K562 (cell line): ENCODE measurements around the gene ANKRD11.

Experiments
- BMI1 ChIP-seq: fragments of 150-350 bp; IDR thresholded peaks from 2 replicates; pipeline ENCODE4 v1.6.1; 2014; ENCODE audit warnings: low read length
- CTCF ChIP-seq, 3 experiments: IDR thresholded peaks in 2 of 3; conservative IDR thresholded peaks in 1 of 3; 2 replicates each; pipeline ENCODE4 v1.5.1; 2011 to 2012; ENCODE audit warnings: low read length in 3 of 3, mild to moderate bottlenecking in 3 of 3, control low read depth in 2 of 3, improper control_type of control experiment in 1 of 3, inconsistent platforms in 1 of 3, low read depth in 1 of 3, mixed read lengths in 1 of 3, moderate library complexity in 1 of 3; ENCODE audit not compliant: insufficient read depth in 2 of 3
- DNMT1 ChIP-seq: fragments of 450-650 bp; IDR thresholded peaks from 2 replicates; pipeline ENCODE4 v1.6.1; 2016; ENCODE audit warnings: antibody characterized with exemption, mild to moderate bottlenecking
- E2F4 ChIP-seq: sonication (generic); formaldehyde crosslinking; IDR thresholded peaks from 2 replicates; pipeline ENCODE4 v1.8.0; 2022; ENCODE audit warnings: mild to moderate bottlenecking, low read depth, missing genetic modification reagents
- EZH2 ChIP-seq: IDR thresholded peaks from 2 replicates; pipeline ENCODE4 v1.6.1; 2012; ENCODE audit warnings: low read depth, mild to moderate bottlenecking, inconsistent platforms, low read length, borderline replicate concordance
- FOSL1 ChIP-seq: fragments of 200-800 bp; sonication (Bioruptor generic); conservative IDR thresholded peaks from 2 replicates; pipeline ENCODE4 v1.6.1; 2016; ENCODE audit warnings: missing genetic modification characterization, missing compliant biosample characterization
- FOXA3 ChIP-seq, 2 experiments: fragments of 450-650 bp in 1 of 2; sonication (generic) in 1 of 2; formaldehyde crosslinking; IDR thresholded peaks in 1 of 2; conservative IDR thresholded peaks in 1 of 2; 2 replicates each; pipeline versions ENCODE4 v1.4.0 to v1.8.0; 2020 to 2022; ENCODE audit warnings: mild to moderate bottlenecking in 2 of 2, missing genetic modification reagents in 1 of 2
- FOXP1 ChIP-seq: sonication (generic); formaldehyde crosslinking; IDR thresholded peaks from 2 replicates; pipeline ENCODE4 v1.8.0; 2022; ENCODE audit warnings: mild to moderate bottlenecking, missing genetic modification reagents
- GATAD2B ChIP-seq: fragments of 450-650 bp; IDR thresholded peaks from 2 replicates; pipeline ENCODE4 v1.6.1; 2017; ENCODE audit warnings: mild to moderate bottlenecking, borderline replicate concordance
- HIVEP1 ChIP-seq: fragments of 250-450 bp; sonication (Bioruptor Pico); IDR thresholded peaks from 2 replicates; pipeline ENCODE4 v1.4.0; 2020; ENCODE audit warnings: mild to moderate bottlenecking
- MAFK ChIP-seq: IDR thresholded peaks from 2 replicates; pipeline ENCODE4 v1.6.1; 2011; ENCODE audit warnings: low read length, improper control_type of control experiment

GRCh38 chr16:89408315-89408714 lies 82.0 kb downstream of the ANKRD11 start:
- no peak for TF ChIP-seq FOXA3 (CRISPR knock-in tag; conservative IDR thresholded peaks at IDR 0.05 in 1 of 2, IDR thresholded peaks at IDR 0.05 in 1 of 2)
- TF ChIP-seq FOXP1 (CRISPR knock-in tag) = no peak
- TF ChIP-seq CTCF (IDR thresholded peaks at IDR 0.05 in 2 of 3, conservative IDR thresholded peaks at IDR 0.05 in 1 of 3; ENCODE audit: insufficient read depth in 2 of 3, low read depth in 1 of 3, low read length in 3 of 3) = no peak
- no peak for TF ChIP-seq MAFK
- TF ChIP-seq FOSL1 (tag) = no peak
- TF ChIP-seq GATAD2B = no peak
- no peak for TF ChIP-seq HIVEP1
- TF ChIP-seq EZH2 = no peak
- no peak for TF ChIP-seq DNMT1
- TF ChIP-seq BMI1 = no peak
- TF ChIP-seq E2F4 = no peak
